GM06990 (cell line): ENCODE results near the gene USP47.

ENCODE experiments used
- DNase-seq: peaks from one replicate; pipeline ENCODE4 v3.0.0-alpha.2; 2011; ENCODE audit not compliant: insufficient read length; ENCODE audit errors: extremely low read depth
- H3K27me3 ChIP-seq: replicated peaks from 2 replicates; pipeline ENCODE4 v1.6.0; 2011; ENCODE audit warnings: low read length; ENCODE audit not compliant: control insufficient read depth, insufficient read depth
- H3K36me3 ChIP-seq: 2 replicates; pipeline ENCODE4 v1.5.1; 2011; ENCODE audit warnings: low read length; ENCODE audit not compliant: control insufficient read depth, insufficient read depth
- H3K4me3 ChIP-seq: replicated peaks from 2 replicates; pipeline ENCODE4 v1.5.1; 2011; ENCODE audit warnings: low read depth, mild to moderate bottlenecking, control low read depth, low read length
- CTCF ChIP-seq: IDR thresholded peaks from 2 replicates; pipeline ENCODE4 v1.5.1; 2011; ENCODE audit warnings: low read length, control low read depth, mild to moderate bottlenecking, inconsistent platforms; ENCODE audit not compliant: insufficient read depth, poor library complexity, severe bottlenecking

USP47 gene

DNA sequence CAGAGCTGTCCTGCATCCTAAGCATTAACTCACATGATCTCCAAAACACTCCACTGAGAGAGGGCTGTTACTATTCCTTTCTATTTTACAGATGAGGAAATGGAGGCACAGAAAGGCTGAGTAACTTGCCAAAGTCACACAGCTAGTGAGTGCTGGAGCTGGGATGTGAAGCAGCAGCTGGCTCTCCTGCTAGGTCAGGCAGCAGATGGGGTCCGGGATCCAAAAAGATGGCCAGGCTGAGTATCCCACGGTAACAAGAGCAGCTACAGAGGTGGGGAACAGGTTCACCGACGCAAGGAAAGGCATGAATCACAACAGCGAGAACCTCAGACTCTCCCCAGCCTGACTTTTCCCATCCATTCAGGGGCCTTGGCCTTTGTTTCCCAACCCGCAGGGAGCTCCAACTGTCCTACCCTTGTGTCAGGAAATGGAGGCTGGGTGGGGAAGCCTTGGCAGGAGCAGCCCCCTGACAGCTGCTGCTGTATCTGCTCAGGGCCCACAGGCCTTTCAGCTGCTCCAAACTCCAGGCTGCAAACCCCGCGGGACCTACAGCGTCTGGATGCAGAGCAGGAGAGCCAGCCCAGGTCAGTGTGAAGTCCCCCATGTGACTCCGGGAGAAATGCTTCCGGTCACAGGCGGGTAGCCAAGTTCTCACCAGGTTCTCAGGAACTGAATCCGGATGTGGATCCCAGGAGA lies 137.2 kb downstream of the USP47 start:
- no peak for TF ChIP-seq CTCF
- no peaks in the 10 kb centered on the region; the same call in none of the 2 replicates for H3K27me3 ChIP-seq
- H3K36me3 ChIP-seq: no peaks in the 10 kb centered on the region
- no peak overlapping the region for H3K4me3 ChIP-seq
- no peak for DNase-seq

DNA sequence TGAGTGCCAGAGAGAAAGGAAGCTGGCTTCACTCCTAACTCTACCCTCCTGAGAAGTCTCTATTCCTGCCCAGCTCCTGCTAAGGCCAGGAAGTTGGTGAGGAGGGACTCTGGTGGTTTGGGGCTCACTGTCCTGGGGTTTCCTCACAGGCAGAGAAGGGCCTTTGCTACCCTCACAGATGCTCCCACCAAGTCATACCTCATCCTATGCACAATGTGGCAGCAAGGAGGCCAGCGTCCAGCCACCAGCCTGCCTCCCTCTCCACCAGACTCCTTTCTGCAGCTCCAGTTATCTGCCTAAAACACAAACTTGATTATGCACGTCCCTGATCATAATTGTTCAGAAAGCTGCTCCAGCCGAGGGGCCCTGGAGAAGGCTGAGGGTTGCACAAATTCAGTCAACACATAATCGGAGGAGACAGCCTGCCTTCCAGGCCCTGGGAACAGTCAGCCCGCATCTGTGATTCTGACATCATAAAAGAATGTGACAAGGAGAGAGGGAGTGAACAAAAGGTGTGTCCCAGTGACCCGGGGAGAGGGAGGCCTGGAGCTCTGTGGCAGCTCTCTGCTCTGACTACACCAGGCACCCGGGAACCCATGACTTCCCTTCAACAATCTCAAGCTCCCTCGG lies 137.8 kb downstream of the USP47 start:
- TF ChIP-seq CTCF: no peak
- Histone ChIP-seq H3K27me3 (no peaks in the 10 kb centered on the region; the same call in none of the 2 replicates), H3K36me3 (no peaks in the 10 kb centered on the region), H3K4me3 (no peak overlapping the region)
- DNase-seq: no peak

DNA sequence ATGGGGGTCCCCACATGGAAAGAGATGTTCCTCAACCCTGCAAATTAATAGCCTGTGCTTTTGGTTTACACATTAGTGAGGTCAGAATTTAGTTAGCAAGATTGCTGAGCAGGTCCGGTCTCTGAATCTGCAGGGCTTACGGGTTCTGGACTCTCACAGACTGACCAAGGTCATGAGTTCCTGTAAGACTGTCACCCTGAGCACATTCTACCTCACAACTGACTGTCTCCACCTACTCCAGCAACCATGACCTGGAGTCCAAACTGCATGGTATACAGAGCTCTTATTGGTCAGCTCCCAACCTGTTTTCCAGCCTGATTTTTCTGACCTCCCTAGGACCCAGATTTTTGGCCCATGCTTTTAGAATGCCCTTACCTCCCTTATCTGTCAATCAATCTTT lies 138.4 kb downstream of the USP47 start:
- no peaks in the 10 kb centered on the region; the same call in none of the 2 replicates for H3K27me3 ChIP-seq
- H3K36me3 ChIP-seq: no peaks in the 10 kb centered on the region
- DNase-seq: no peak
- no peak for TF ChIP-seq CTCF
- no peak overlapping the region for H3K4me3 ChIP-seq

- H3K36me3 ChIP-seq: no peaks in the 10 kb centered on the region
- TF ChIP-seq CTCF: no peak
- no peak for DNase-seq
Observed at GRCh38 chr11:11980841-11981308, 139.1 kb downstream of the USP47 start.

GRCh38 chr11:11981364-11981763 lies 139.6 kb downstream of the USP47 start:
- Histone ChIP-seq H3K4me3 (no peak overlapping the region), H3K36me3 (no peaks in the 10 kb centered on the region), H3K27me3 (no peaks in the 10 kb centered on the region; the same call in none of the 2 replicates)
- TF ChIP-seq CTCF: no peak
- no peak for DNase-seq

More at GRCh38 chr11:11980841-11981308, 139.1 kb downstream of the USP47 start:
- Histone ChIP-seq H3K4me3 (no peak overlapping the region), H3K27me3 (no peaks in the 10 kb centered on the region; the same call in none of the 2 replicates)
